HEK293 (cell line): Measurements from ENCODE around the gene NAPA.

Experiments
- CTCF ChIA-PET: fragments of 350-600 bp; formaldehyde crosslinking; extraction: SDS; loops from one replicate; lab custom pipeline; 2021; ENCODE audit warnings: antibody characterized with exemption; lab: Yijun Ruan, JAX
- POLR2A ChIA-PET: fragments of 300-600 bp; formaldehyde crosslinking; extraction: SDS; loops from one replicate; lab custom pipeline; 2020; ENCODE audit warnings: antibody characterized with exemption, inconsistent platforms; lab: Yijun Ruan, JAX
- H3K27ac ChIP-seq: fragments of 200-500 bp; sonication (Bioruptor generic); 2 replicates; pipeline ENCODE4 v1.5.1; 2014; ENCODE audit warnings: low read depth, low read length, control low read depth, inconsistent platforms; ENCODE audit errors: extremely low read depth
- H3K36me3 ChIP-seq, 2 experiments: fragments of 200-500 bp in 1 of 2; sonication (Bioruptor generic) in 1 of 2; 1 replicate in 1 of 2; 2 replicates in 1 of 2; pipeline ENCODE4 v1.5.1; 2014 to 2017; ENCODE audit warnings: inconsistent platforms in 2 of 2, low read length in 2 of 2; ENCODE audit not compliant: control insufficient read depth in 2 of 2, insufficient read depth in 1 of 2
- H3K4me1 ChIP-seq: fragments of 200-500 bp; sonication (Bioruptor generic); 2 replicates; pipeline ENCODE4 v1.5.1; 2014; ENCODE audit warnings: mild to moderate bottlenecking, low read length, inconsistent platforms; ENCODE audit not compliant: control insufficient read depth, insufficient read depth
- H3K4me3 ChIP-seq: 2 replicates; pipeline ENCODE4 v1.5.1; 2011; ENCODE audit warnings: low read depth, mild to moderate bottlenecking, control low read depth, low read length, moderate library complexity
- H3K9me3 ChIP-seq: fragments of 200-500 bp; sonication (Bioruptor generic); 2 replicates; pipeline ENCODE4 v1.5.1; 2014; ENCODE audit warnings: low read depth, low read length, inconsistent platforms; ENCODE audit not compliant: control insufficient read depth, insufficient read depth
- GLIS1 ChIP-seq: fragments of 450-650 bp; formaldehyde crosslinking; IDR thresholded peaks from 2 replicates; pipeline ENCODE4 v1.5.1; 2016; ENCODE audit warnings: missing biosample characterization, missing genetic modification characterization
- HOXA7 ChIP-seq: sonication (generic); formaldehyde crosslinking; IDR thresholded peaks from 2 replicates; pipeline ENCODE4 v1.8.1; 2022; ENCODE audit warnings: missing genetic modification reagents, borderline replicate concordance
- HOXC10 ChIP-seq: sonication (generic); formaldehyde crosslinking; IDR thresholded peaks from 2 replicates; pipeline ENCODE4 v1.8.1; 2023; ENCODE audit warnings: mild to moderate bottlenecking, missing genetic modification reagents
- YY2 ChIP-seq: fragments of 450-650 bp; formaldehyde crosslinking; IDR thresholded peaks from 2 replicates; pipeline ENCODE4 v1.5.1; 2016; ENCODE audit warnings: missing biosample characterization, missing genetic modification characterization
- ZIC2 ChIP-seq: fragments of 450-650 bp; formaldehyde crosslinking; IDR thresholded peaks from 2 replicates; pipeline ENCODE4 v1.5.1; 2016; ENCODE audit warnings: missing biosample characterization, missing genetic modification characterization
- ZNF174 ChIP-seq: fragments of 450-650 bp; formaldehyde crosslinking; IDR thresholded peaks from 2 replicates; pipeline ENCODE4 v1.5.0; 2017; ENCODE audit warnings: missing biosample characterization, mild to moderate bottlenecking, missing genetic modification characterization
- ZNF2 ChIP-seq: fragments of 450-650 bp; formaldehyde crosslinking; IDR thresholded peaks from 2 replicates; pipeline ENCODE4 v1.5.1; 2016; ENCODE audit warnings: missing biosample characterization, missing genetic modification characterization
- ZNF544 ChIP-seq: fragments of 450-650 bp; formaldehyde crosslinking; IDR thresholded peaks from 2 replicates; pipeline ENCODE4 v1.5.0; 2017; ENCODE audit warnings: missing biosample characterization, missing genetic modification characterization
- ZNF561 ChIP-seq: fragments of 450-650 bp; IDR thresholded peaks from 2 replicates; pipeline ENCODE4 v1.5.1; 2018; ENCODE audit warnings: missing biosample characterization, missing genetic modification characterization, borderline replicate concordance
- ZNF626 ChIP-seq: fragments of 450-650 bp; sonication (Bioruptor Pico); formaldehyde crosslinking; IDR thresholded peaks from 2 replicates; pipeline ENCODE4 v1.5.1; 2018; ENCODE audit warnings: missing biosample characterization, missing genetic modification characterization, inconsistent platforms
- TF ChIP-seq, protein P1 (sequence below): fragments of 450-650 bp; formaldehyde crosslinking; IDR thresholded peaks from 2 replicates; pipeline ENCODE4 v1.5.1; 2016; ENCODE audit warnings: missing biosample characterization, missing genetic modification characterization
- TF ChIP-seq, protein P2 (sequence below): fragments of 450-650 bp; formaldehyde crosslinking; IDR thresholded peaks from 2 replicates; pipeline ENCODE4 v1.5.1; 2016; ENCODE audit warnings: missing biosample characterization, missing genetic modification characterization
- TF ChIP-seq, protein P3 (sequence below): fragments of 450-650 bp; formaldehyde crosslinking; IDR thresholded peaks from 2 replicates; pipeline ENCODE4 v1.5.1; 2016; ENCODE audit warnings: missing biosample characterization, missing genetic modification characterization
- TF ChIP-seq, protein P4 (sequence below): sonication (generic); formaldehyde crosslinking; IDR thresholded peaks from 2 replicates; pipeline ENCODE4 v1.8.1; 2022; ENCODE audit warnings: mild to moderate bottlenecking, moderate library complexity, missing genetic modification reagents
- TF ChIP-seq, protein P5 (sequence below): fragments of 450-650 bp; formaldehyde crosslinking; IDR thresholded peaks from 2 replicates; pipeline ENCODE4 v1.5.1; 2016; ENCODE audit warnings: missing biosample characterization, missing genetic modification characterization

The NAPA gene

GRCh38 chr19:47499863-47500830 lies 14.7 kb downstream of the NAPA start:
- Histone ChIP-seq H3K4me1 (no peaks in the 10 kb centered on the region), H3K4me3 (no peak overlapping the region), H3K27ac (no peak overlapping the region), H3K36me3 (peaks cover 13 to 83% of the 10 kb centered on the region in 2 experiments), H3K9me3 (no peaks in the 10 kb centered on the region)
- ChIA-PET POLR2A (no interaction called here), CTCF (no interaction called here)
- TF ChIP-seq ZNF174 (tag by site-specific recombination) (no peak), HOXA7 (CRISPR knock-in tag) (no peak), GLIS1 (tag by site-specific recombination) (peak; percentile 32; the same call in 1 of the 2 replicates)

GRCh38 chr19:47499371-47499770 lies 15.5 kb downstream of the NAPA start:
- H3K36me3 ChIP-seq: peaks cover 13 to 84% of the 10 kb centered on the region in 2 experiments
- no peaks in the 10 kb centered on the region for H3K4me1 ChIP-seq
- H3K9me3 ChIP-seq: no peaks in the 10 kb centered on the region
- no peak overlapping the region for H3K27ac ChIP-seq
- TF ChIP-seq, protein P1, sequence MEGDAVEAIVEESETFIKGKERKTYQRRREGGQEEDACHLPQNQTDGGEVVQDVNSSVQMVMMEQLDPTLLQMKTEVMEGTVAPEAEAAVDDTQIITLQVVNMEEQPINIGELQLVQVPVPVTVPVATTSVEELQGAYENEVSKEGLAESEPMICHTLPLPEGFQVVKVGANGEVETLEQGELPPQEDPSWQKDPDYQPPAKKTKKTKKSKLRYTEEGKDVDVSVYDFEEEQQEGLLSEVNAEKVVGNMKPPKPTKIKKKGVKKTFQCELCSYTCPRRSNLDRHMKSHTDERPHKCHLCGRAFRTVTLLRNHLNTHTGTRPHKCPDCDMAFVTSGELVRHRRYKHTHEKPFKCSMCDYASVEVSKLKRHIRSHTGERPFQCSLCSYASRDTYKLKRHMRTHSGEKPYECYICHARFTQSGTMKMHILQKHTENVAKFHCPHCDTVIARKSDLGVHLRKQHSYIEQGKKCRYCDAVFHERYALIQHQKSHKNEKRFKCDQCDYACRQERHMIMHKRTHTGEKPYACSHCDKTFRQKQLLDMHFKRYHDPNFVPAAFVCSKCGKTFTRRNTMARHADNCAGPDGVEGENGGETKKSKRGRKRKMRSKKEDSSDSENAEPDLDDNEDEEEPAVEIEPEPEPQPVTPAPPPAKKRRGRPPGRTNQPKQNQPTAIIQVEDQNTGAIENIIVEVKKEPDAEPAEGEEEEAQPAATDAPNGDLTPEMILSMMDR (tag by site-specific recombination): no peak
- peak; percentile 53 for TF ChIP-seq ZIC2 (tag by site-specific recombination)
- no peak for TF ChIP-seq ZNF2 (tag by site-specific recombination)
- TF ChIP-seq, protein P2, sequence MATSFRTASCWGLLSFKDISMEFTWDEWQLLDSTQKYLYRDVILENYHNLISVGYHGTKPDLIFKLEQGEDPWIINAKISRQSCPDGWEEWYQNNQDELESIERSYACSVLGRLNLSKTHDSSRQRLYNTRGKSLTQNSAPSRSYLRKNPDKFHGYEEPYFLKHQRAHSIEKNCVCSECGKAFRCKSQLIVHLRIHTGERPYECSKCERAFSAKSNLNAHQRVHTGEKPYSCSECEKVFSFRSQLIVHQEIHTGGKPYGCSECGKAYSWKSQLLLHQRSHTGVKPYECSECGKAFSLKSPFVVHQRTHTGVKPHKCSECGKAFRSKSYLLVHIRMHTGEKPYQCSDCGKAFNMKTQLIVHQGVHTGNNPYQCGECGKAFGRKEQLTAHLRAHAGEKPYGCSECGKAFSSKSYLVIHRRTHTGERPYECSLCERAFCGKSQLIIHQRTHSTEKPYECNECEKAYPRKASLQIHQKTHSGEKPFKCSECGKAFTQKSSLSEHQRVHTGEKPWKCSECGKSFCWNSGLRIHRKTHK (tag by site-specific recombination): no peak
- TF ChIP-seq, protein P3, sequence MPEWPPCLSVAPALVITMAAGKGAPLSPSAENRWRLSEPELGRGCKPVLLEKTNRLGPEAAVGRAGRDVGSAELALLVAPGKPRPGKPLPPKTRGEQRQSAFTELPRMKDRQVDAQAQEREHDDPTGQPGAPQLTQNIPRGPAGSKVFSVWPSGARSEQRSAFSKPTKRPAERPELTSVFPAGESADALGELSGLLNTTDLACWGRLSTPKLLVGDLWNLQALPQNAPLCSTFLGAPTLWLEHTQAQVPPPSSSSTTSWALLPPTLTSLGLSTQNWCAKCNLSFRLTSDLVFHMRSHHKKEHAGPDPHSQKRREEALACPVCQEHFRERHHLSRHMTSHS (tag by site-specific recombination): no peak
- no peak for TF ChIP-seq HOXC10 (CRISPR knock-in tag)
- TF ChIP-seq ZNF561 (tag by site-specific recombination): no peak
- ChIA-PET CTCF (interaction anchor here (1.1 kb wide), 1 partner anchor 15 kb away, joined by 5 read pairs; the partner anchor contains the start of gene KPTN), POLR2A (interaction anchor here (1.1 kb wide), 1 partner anchor 16 kb away, joined by 3 read pairs; the partner anchor contains the start of gene NAPA)
- H3K4me3 ChIP-seq: no peak overlapping the region

DNA sequence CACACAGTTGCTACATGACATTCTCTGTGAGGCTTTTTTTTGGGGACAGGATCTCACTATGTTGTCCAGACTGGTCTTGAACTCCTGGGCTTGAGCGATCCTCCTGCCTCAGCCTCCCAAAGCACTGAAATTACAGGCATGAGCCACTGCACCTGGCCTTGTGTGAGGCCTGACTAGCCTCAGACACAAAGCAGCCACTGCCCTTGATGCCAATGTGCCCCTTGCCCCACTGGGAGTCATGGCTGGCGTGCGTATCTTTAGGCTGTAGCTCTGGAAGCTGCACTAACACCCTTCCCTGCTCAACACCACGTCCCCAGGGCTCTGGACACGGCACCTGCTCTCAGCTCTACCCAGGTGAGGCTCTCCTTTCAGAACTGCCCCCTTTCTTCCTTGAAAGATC lies 16.3 kb downstream of the NAPA start:
- Histone ChIP-seq H3K4me3 (no peak overlapping the region), H3K27ac (no peak overlapping the region), H3K9me3 (no peaks in the 10 kb centered on the region), H3K36me3 (peaks cover 13 to 82% of the 10 kb centered on the region in 2 experiments), H3K4me1 (no peaks in the 10 kb centered on the region)
- TF ChIP-seq ZIC2 (tag by site-specific recombination) (0 out of 2 replicates have a peak, but pooled peaks have one; percentile 9), ZNF544 (tag by site-specific recombination) (no peak), YY2 (tag by site-specific recombination) (no peak), ZNF626 (no peak)
- TF ChIP-seq, protein P4, sequence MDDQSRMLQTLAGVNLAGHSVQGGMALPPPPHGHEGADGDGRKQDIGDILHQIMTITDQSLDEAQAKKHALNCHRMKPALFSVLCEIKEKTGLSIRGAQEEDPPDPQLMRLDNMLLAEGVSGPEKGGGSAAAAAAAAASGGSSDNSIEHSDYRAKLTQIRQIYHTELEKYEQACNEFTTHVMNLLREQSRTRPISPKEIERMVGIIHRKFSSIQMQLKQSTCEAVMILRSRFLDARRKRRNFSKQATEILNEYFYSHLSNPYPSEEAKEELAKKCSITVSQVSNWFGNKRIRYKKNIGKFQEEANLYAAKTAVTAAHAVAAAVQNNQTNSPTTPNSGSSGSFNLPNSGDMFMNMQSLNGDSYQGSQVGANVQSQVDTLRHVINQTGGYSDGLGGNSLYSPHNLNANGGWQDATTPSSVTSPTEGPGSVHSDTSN (CRISPR knock-in tag): no peak
- TF ChIP-seq, protein P5, sequence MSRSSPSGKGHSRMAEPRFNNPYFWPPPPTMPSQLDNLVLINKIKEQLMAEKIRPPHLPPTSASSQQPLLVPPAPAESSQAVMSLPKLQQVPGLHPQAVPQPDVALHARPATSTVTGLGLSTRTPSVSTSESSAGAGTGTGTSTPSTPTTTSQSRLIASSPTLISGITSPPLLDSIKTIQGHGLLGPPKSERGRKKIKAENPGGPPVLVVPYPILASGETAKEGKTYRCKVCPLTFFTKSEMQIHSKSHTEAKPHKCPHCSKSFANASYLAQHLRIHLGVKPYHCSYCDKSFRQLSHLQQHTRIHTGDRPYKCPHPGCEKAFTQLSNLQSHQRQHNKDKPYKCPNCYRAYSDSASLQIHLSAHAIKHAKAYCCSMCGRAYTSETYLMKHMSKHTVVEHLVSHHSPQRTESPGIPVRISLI (tag by site-specific recombination): no peak
- ChIA-PET POLR2A (interaction anchor here (1.1 kb wide), 1 partner anchor 17 kb away, joined by 3 read pairs; the partner anchor contains the start of gene NAPA), CTCF (interaction anchor here (0.6 to 1.1 kb wide), 2 partner anchors 15 to 225 kb away, joined by 3 to 5 read pairs; partner anchors contain the start of gene KPTN)
